Neural cell (in vitro differentiated cells): Measurements from ENCODE around the gene ARL5B. TPM values are rescaled to one million over a fixed set of nuclear protein-coding genes. Genes with fewer than 3 reads are reported as not detected.

ENCODE experiments used
- H2AFZ ChIP-seq: fragments of 200-600, 300-800 bp; sonication (generic), shearing (Covaris generic); 2 replicates; pipeline ENCODE4 v1.6.0; 2014; ENCODE audit warnings: low read depth, mild to moderate bottlenecking, antibody characterized with exemption, low read length, moderate library complexity
- H3F3A ChIP-seq: fragments of 200-600 bp; shearing (Covaris generic); 2 replicates; pipeline ENCODE4 v1.6.1; 2016; ENCODE audit warnings: mild to moderate bottlenecking, moderate library complexity, mixed read lengths, antibody characterized with exemption, low read length; ENCODE audit not compliant: insufficient read depth, poor library complexity, severe bottlenecking
- H3K27ac ChIP-seq: fragments of 200-600, 300-800 bp; sonication (generic), shearing (Covaris generic); 2 replicates; pipeline ENCODE4 v1.5.1; 2014; ENCODE audit warnings: mild to moderate bottlenecking, low read length, moderate library complexity
- H3K27me3 ChIP-seq: fragments of 300-800, 200-600 bp; sonication (generic), shearing (Covaris generic); 2 replicates; pipeline ENCODE4 v1.6.0; 2014; ENCODE audit warnings: mild to moderate bottlenecking, low read depth, low read length, moderate library complexity; ENCODE audit not compliant: insufficient read depth
- H3K36me3 ChIP-seq: fragments of 300-800, 200-600 bp; sonication (generic), shearing (Covaris generic); 2 replicates; pipeline ENCODE4 v1.5.1; 2014; ENCODE audit warnings: mild to moderate bottlenecking, antibody characterized with exemption, low read length, moderate library complexity; ENCODE audit not compliant: insufficient read depth
- H3K4me2 ChIP-seq: fragments of 300-800, 200-600 bp; sonication (generic), shearing (Covaris generic); 2 replicates; pipeline ENCODE4 v1.6.0; 2014; ENCODE audit warnings: mild to moderate bottlenecking, low read length
- H3K4me3 ChIP-seq: fragments of 300-800, 200-600 bp; sonication (generic), shearing (Covaris generic); 2 replicates; pipeline ENCODE4 v1.5.1; 2014; ENCODE audit warnings: mild to moderate bottlenecking, low read length, moderate library complexity
- H3K79me2 ChIP-seq: fragments of 200-600 bp; shearing (Covaris generic); replicated peaks from 2 replicates; pipeline ENCODE4 v1.6.0; 2014; ENCODE audit warnings: mild to moderate bottlenecking, low read length, moderate library complexity; ENCODE audit not compliant: insufficient read depth
- H3K9ac ChIP-seq: fragments of 300-800, 200-600 bp; sonication (generic), shearing (Covaris generic); 2 replicates; pipeline ENCODE4 v1.6.1; 2016; ENCODE audit warnings: mild to moderate bottlenecking, low read length, mixed read lengths
- H3K9me2 ChIP-seq: fragments of 200-600 bp; shearing (Covaris generic); 2 replicates; pipeline ENCODE4 v1.6.1; 2016; ENCODE audit warnings: mild to moderate bottlenecking, low read length, mixed read lengths; ENCODE audit not compliant: insufficient read depth
- H3K9me3 ChIP-seq: fragments of 200-600, 300-800 bp; sonication (generic), shearing (Covaris generic); 2 replicates; pipeline ENCODE4 v1.6.1; 2016; ENCODE audit warnings: mild to moderate bottlenecking, mixed run types, low read length, moderate library complexity, mixed read lengths
- H4K20me1 ChIP-seq: fragments of 200-600 bp; shearing (Covaris generic); 2 replicates; pipeline ENCODE4 v1.6.1; 2016; ENCODE audit warnings: mild to moderate bottlenecking, mixed run types; ENCODE audit not compliant: insufficient read depth
- CTCF ChIP-seq: fragments of 450-650 bp; IDR thresholded peaks from 2 replicates; pipeline ENCODE4 v1.5.1; 2014; ENCODE audit warnings: antibody characterized with exemption, mild to moderate bottlenecking, moderate library complexity; ENCODE audit not compliant: poor library complexity, severe bottlenecking
- EP300 ChIP-seq: fragments of 450-650 bp; conservative IDR thresholded peaks from 2 replicates; pipeline ENCODE4 v1.6.1; 2014; ENCODE audit warnings: antibody characterized with exemption, mild to moderate bottlenecking, moderate library complexity; ENCODE audit not compliant: poor library complexity, severe bottlenecking
- EZH2 ChIP-seq: fragments of 200-600, 300-800 bp; shearing (Covaris generic), sonication (generic); IDR thresholded peaks from 2 replicates; pipeline ENCODE4 v1.6.1; 2014; ENCODE audit warnings: antibody characterized with exemption, low read length, borderline replicate concordance, mild to moderate bottlenecking; ENCODE audit not compliant: insufficient read depth, poor library complexity, severe bottlenecking
- MXI1 ChIP-seq: fragments of 450-650 bp; conservative IDR thresholded peaks from 2 replicates; pipeline ENCODE4 v1.6.1; 2014; ENCODE audit warnings: antibody characterized with exemption, mild to moderate bottlenecking; ENCODE audit not compliant: poor library complexity, severe bottlenecking
- POLR2AphosphoS5 ChIP-seq: IDR thresholded peaks from 2 replicates; pipeline ENCODE4 v1.6.1; 2012
- RAD21 ChIP-seq: fragments of 450-650 bp; conservative IDR thresholded peaks from 2 replicates; pipeline ENCODE4 v1.6.1; 2014; ENCODE audit warnings: antibody characterized with exemption, mild to moderate bottlenecking, moderate library complexity
- REST ChIP-seq: IDR thresholded peaks from 2 replicates; pipeline ENCODE4 v1.6.1; 2012; ENCODE audit warnings: borderline replicate concordance
- SMC3 ChIP-seq: fragments of 450-650 bp; conservative IDR thresholded peaks from 2 replicates; pipeline ENCODE4 v1.6.1; 2014; ENCODE audit warnings: antibody characterized with exemption, mild to moderate bottlenecking, moderate library complexity; ENCODE audit not compliant: poor library complexity
- TAF1 ChIP-seq: IDR thresholded peaks from 2 replicates; pipeline ENCODE4 v1.6.1; 2012; ENCODE audit warnings: low read depth
- polyA minus RNA-seq: library from RNA; depleted of rRNA, polyadenylated mRNA; stranded (reverse); fragments of >200 nt; gene quantifications from 2 replicates; pipeline ENCODE4 v1.2.3, GENCODE V29; 2014
- polyA plus RNA-seq: library from polyadenylated mRNA; depleted of rRNA; stranded (reverse); fragments of >200 nt; gene quantifications from 2 replicates; pipeline ENCODE4 v1.2.3, GENCODE V29; 2014

ARL5B gene, protein sequence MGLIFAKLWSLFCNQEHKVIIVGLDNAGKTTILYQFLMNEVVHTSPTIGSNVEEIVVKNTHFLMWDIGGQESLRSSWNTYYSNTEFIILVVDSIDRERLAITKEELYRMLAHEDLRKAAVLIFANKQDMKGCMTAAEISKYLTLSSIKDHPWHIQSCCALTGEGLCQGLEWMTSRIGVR
- polyA plus RNA-seq = 45.1 and 50.0 TPM in 2 replicates
- 148 and 158 TPM in 2 replicates for polyA minus RNA-seq

- Histone ChIP-seq H3K79me2 (peaks cover 51% of the 10 kb centered on the region), H2AFZ (peak within 1 kb of the TSS; percentile 96), H3K4me3 (peak within 1 kb of the TSS; percentile 74)
Measured at GRCh38 chr10:18659125-18659818, at the start of gene ARL5B. ARL5B (plus strand) TSS chr10:18659431; CDS start chr10:18659638, 207 bp downstream.

More at GRCh38 chr10:18659125-18659818, at the start of gene ARL5B:
- Histone ChIP-seq H3K4me2 (peak within 1 kb of the TSS; percentile 81), H3K9me3 (no peaks in the 10 kb centered on the region), H3K9me2 (no peaks in the 10 kb centered on the region), H3F3A (no peaks in the 10 kb centered on the region), H3K9ac (peak within 1 kb of the TSS; percentile 95), H3K27me3 (no peaks in the 10 kb centered on the region), H3K36me3 (no peaks in the 10 kb centered on the region), H3K27ac (peak within 1 kb of the TSS; percentile 93), H4K20me1 (no peaks in the 10 kb centered on the region)
- TF ChIP-seq EP300 = peak; percentile 51
- TF ChIP-seq EZH2 = no peak
- peak; percentile 86 for TF ChIP-seq POLR2AphosphoS5
- peak; percentile 22 for TF ChIP-seq CTCF
- peak; percentile 71 for TF ChIP-seq TAF1
- no peak for TF ChIP-seq RAD21
- TF ChIP-seq MXI1 = peak; percentile 68
- TF ChIP-seq REST = peak; percentile 87
- peak; percentile 60 for TF ChIP-seq SMC3
